ENCODE results near the gene SLC25A41. TPM values are rescaled to one million over a fixed set of nuclear protein-coding genes. Genes with fewer than 3 reads are reported as not detected.

The SLC25A41 gene
- polyA plus RNA-seq, 4 donors: 0.30 to 0.93 (median 0.37) TPM

GRCh38 chr19:6460099-6460884 is 26.7 kb upstream of the SLC25A41 start:
- peak; percentile 92 to 99 (median 99) for DNase-seq (ENCODE audit: low read depth in 4 of 4, low spot score in 3 of 4)

- peak; percentile 57 to 65 (median 60) for DNase-seq (ENCODE audit: low read depth in 4 of 4, low spot score in 3 of 4)
These were observed 25.9 kb upstream of the SLC25A41 start, which contains the start of gene SLC25A23 for GRCh38 chr19:6459262-6460098. SLC25A23 (minus strand) TSS chr19:6459792; CDS start chr19:6459628, 164 bp downstream.

- DNase-seq (ENCODE audit: low read depth in 4 of 4, low spot score in 3 of 4): no peak
These were observed 25.2 kb upstream of the SLC25A41 start for GRCh38 chr19:6458695-6459261.

GRCh38 chr19:6457958-6458694 is 24.6 kb upstream of the SLC25A41 start:
- no peak for DNase-seq (ENCODE audit: low read depth in 4 of 4, low spot score in 3 of 4)

GRCh38 chr19:6455924-6456323 is 22.4 kb upstream of the SLC25A41 start:
- no peak for DNase-seq (ENCODE audit: low read depth in 4 of 4, low spot score in 3 of 4)

- no peak for DNase-seq (ENCODE audit: low read depth in 4 of 4, low spot score in 3 of 4)
These were observed 20.5 kb upstream of the SLC25A41 start for GRCh38 chr19:6453951-6454565.

- no peak for DNase-seq (ENCODE audit: low read depth in 4 of 4, low spot score in 3 of 4)
These were observed 19.3 kb upstream of the SLC25A41 start for GRCh38 chr19:6452899-6453298.

- DNase-seq (ENCODE audit: low read depth in 4 of 4, low spot score in 3 of 4): no peak
These were observed 18.7 kb upstream of the SLC25A41 start for GRCh38 chr19:6452223-6452614.

- no peak for DNase-seq (ENCODE audit: low read depth in 4 of 4, low spot score in 3 of 4)
These were observed 18.1 kb upstream of the SLC25A41 start for GRCh38 chr19:6451583-6452222.

GRCh38 chr19:6450166-6450565 is 16.6 kb upstream of the SLC25A41 start:
- DNase-seq (ENCODE audit: low read depth in 4 of 4, low spot score in 3 of 4): no peak

GRCh38 chr19:6448045-6448444 is 14.5 kb upstream of the SLC25A41 start:
- no peak for DNase-seq (ENCODE audit: low read depth in 4 of 4, low spot score in 3 of 4)

- no peak for DNase-seq (ENCODE audit: low read depth in 4 of 4, low spot score in 3 of 4)
These were observed 12.9 kb upstream of the SLC25A41 start for GRCh38 chr19:6446452-6446851.

- no peak for DNase-seq (ENCODE audit: low read depth in 4 of 4, low spot score in 3 of 4)
These were observed 10.4 kb upstream of the SLC25A41 start for GRCh38 chr19:6443986-6444385.

GRCh38 chr19:6442087-6442688 is 8.6 kb upstream of the SLC25A41 start:
- DNase-seq (ENCODE audit: low read depth in 4 of 4, low spot score in 3 of 4): no peak

GRCh38 chr19:6440905-6441304 is 7.3 kb upstream of the SLC25A41 start:
- DNase-seq (ENCODE audit: low read depth in 4 of 4, low spot score in 3 of 4): no peak

GRCh38 chr19:6439743-6440142 is 6.2 kb upstream of the SLC25A41 start:
- no peak for DNase-seq (ENCODE audit: low read depth in 4 of 4, low spot score in 3 of 4)

GRCh38 chr19:6433165-6433564 is 398 bp downstream of the SLC25A41 start:
- no peak for DNase-seq (ENCODE audit: low read depth in 4 of 4, low spot score in 3 of 4)

- DNase-seq (ENCODE audit: low read depth in 4 of 4, low spot score in 3 of 4): no peak
These were observed 1.7 kb downstream of the SLC25A41 start for GRCh38 chr19:6431891-6432290.
